Measurements from ENCODE around the gene SLC19A1.

SLC19A1 gene

DNA sequence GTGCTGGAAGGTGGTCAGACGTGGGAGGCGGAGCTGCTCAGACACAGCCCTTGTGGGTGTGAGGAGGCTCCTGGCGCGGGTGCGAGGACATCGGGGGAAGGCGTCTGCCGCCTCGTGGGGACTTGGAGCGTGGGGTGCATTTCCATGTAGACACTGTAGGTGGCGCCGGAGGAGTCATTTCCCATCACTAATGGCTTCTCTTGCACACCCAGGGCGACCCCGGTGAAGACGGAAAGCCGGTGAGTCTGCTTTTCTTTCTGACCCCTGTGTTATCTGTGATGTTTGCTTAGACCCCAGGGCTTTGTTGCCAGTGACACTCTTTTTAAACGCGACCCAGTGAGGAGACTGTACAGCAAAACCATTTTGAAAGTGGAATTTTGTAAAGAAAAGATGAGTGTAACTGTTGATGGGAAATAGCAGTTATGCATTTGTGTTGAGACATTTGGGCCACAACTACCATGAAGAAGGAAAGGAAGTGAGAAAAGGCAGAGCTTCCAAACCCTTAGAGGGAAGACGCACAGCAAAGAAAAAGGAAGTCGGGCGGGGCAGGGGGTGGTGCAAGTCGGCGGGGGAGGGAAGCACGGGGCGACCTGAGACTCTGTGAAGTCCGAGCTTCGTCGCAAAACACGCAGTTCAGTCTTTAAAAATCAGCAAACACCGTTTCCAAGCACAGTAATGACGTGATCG, 64.0 kb downstream of the SLC19A1 start:
- no peak for DNase-seq (ENCODE audit: low read depth)

DNA sequence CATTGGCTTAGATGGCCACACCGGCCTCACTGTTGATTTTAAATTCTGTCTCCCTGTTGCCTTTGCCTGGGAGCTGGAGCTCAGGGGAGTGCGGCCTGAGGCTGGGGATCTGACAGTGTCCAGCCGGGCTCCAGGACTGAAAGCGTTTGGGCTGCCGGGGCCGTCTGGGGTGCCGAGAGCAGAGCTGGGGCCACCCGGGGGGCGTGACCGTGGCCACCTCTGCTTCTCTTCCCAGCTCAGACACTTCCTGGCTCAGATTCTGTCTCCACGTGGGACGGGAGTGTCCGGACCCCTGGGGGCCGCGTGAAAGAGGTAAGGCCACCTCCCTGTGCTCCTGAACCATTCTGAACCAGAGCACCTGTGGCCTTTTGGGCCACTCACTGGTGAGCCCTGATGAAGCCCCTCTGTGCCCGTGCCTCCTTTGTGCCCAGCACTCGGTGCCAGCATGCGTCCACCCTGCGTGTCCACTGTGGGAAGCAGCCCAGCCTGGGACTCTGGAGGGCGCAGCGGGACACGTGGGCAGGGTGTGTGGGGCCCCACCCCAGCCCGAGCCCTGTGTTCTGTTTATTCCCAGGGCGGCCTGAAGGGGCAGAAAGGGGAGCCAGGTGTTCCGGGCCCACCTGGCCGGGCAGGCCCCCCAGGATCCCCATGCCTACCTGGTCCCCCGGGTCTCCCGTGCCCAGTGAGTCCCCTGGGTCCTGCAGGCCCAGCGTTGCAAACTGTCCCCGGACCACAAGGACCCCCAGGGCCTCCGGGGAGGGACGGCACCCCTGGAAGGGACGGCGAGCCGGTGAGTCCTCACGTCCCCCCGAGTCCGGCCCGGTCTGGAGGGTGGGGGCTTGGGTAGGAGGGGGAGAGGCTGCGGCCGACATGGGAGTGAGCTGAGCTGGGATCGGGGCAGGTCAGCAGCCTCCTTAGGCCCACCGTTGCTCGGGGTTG, 64.8 kb downstream of the SLC19A1 start:
- DNase-seq (ENCODE audit: low read depth): no peak

GRCh38 chr21:45476582-45476981, 65.7 kb downstream of the SLC19A1 start:
- no peak for DNase-seq (ENCODE audit: low read depth)

DNA sequence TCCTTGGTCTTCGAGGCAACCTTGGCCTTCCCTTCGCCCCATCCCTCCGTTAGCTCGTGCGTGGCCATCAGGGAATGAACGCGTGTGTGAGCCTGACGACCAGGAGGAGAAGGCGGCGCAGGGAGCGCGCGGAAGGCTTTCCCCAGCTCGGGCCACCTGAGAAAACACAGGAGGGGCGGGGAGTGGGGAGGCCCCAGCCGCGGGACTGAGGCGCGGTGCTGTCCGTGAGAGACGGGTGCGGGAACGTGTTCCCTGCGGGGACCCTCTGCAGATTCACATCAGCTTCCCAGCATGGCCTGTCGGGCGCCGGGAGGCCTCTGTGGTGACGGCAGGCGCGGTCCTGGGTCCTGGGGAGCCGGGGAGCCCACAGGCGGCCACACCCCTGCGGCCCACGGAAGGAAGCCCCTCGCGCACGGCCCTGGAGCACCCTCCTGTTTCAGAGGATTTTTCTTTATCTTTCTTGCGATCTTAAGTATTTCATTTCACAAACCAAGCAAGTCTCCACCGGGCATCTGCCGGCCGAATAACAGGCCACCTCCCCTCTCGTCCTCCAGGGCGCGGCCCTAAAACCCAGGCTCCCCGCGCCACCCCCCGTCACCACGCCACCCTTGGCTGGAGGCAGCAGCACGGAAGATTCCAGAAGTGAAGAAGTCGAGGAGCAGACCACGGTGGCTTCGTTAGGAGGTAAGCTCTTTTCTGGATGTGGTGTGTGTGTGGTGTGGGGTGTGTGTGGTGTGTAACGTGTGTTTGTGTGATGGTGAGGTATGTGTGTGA, 66.3 kb downstream of the SLC19A1 start:
- no peak for DNase-seq (ENCODE audit: low read depth)

DNA sequence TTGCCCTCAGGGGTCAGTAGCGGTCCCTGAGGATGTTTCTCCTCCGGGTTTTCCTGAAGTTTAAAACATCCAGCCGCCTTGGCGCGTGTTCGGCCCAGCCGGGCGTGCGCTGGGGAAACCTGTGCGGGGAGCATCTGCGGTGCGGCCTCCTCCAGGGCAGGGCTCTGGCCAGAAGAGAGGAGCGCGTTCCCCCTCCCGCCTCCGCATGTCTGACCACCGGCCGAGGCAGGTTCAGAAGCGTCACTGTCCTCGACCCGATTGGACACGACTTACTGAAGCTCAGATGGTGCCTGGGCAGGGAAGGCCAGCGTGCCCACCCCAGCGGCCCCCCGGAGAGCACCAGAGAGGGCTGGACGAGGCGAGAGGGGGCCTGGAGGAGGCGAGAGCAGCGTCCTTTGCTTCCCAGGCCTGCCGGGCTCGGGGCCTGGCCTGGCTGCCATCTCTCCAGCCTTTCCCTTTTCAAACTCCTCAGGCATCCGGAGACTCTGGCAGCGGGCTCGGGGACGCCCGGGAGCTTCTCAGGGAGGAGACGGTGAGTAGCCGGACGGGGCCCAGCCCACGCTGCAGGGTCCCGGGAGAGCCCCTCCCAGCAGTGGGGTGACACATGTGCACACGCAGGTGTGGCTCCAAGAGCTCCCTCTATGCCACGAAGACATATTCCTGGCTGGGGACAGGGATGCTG, 67.1 kb downstream of the SLC19A1 start:
- DNase-seq (ENCODE audit: low read depth): no peak

- DNase-seq (ENCODE audit: low read depth): no peak
Measured at GRCh38 chr21:45474323-45474950, 67.8 kb downstream of the SLC19A1 start.

- no peak for DNase-seq (ENCODE audit: low read depth)
Measured at GRCh38 chr21:45473496-45474322, 68.5 kb downstream of the SLC19A1 start.

- DNase-seq (ENCODE audit: low read depth): no peak
Measured at GRCh38 chr21:45472445-45473365, 69.5 kb downstream of the SLC19A1 start.

GRCh38 chr21:45471525-45472221, 70.6 kb downstream of the SLC19A1 start:
- no peak for DNase-seq (ENCODE audit: low read depth)

DNA sequence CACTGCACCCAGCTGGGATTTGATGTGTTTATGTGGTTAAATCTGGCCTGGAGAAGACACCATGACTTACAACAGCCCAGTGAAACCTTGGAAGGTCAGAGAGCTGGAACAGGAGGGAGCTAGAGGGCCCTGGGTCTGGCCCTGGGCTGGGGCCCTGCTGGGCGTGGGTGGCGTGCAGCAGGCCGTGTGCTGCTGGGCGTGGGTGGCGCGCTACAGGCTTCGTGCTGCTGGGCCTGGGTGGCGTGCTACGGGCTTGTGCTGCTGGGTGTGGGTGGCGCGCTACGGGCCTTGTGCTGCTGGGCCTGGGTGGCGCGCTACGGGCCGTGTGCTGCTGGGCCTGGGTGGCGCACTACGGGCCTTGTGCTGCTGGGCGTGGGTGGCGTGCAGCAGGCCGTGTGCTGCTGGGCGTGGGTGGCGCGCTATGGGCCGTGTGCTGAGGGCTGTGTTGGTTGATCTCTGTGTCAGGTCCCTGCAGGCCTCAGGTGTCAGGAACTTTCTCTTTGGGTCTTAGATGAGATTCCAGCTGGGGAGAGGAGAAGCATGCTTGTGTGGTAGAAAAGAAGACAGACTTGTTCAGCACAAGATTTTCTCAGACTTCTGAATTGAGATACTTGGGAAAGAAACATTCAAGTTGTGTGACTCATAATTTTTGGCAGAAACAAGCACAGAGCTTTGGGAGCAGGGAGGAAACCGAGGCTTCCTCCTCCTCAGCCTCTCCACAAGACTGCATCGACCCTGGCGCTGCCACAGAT, 71.3 kb downstream of the SLC19A1 start:
- peak; percentile 26 for DNase-seq (ENCODE audit: low read depth)

DNA sequence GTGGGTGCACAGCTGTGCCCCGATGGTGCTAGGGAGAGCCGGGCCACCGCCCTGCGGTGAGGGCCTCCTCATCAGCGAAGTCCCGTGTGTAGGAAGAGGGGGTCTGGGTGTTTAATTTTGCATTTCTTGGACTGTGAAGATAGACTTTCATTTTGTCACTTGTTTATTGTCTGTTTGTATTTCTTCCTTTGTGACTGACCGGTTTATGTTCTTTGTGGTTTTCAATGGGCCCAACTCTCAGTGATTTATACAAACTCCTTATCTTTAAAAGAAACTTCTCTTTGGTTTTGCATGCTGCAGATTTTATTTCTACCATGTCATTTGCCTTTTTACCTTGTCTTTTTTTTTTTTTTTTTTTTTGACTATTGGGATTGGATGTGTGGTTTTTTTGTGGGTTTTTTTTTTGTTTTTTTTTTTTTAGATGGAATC, 72.1 kb downstream of the SLC19A1 start:
- no peak for DNase-seq (ENCODE audit: low read depth)

GRCh38 chr21:45469273-45470086, 72.8 kb downstream of the SLC19A1 start:
- no peak for DNase-seq (ENCODE audit: low read depth)

DNA sequence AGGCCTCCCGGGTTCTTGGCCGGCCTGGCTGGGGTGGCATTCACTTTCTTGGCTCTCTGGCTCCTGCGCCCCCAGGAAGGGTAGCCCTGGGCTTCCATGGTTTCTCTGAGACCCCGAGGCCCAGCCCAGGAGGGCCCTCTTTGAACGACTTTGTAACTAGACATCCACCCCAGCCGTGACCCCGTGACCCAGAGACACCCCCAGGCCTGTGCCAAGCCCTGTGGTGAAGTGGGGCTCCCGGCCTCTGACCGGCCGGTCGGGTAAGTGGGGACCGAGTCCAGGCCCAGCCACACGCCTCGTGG, 73.3 kb downstream of the SLC19A1 start:
- DNase-seq (ENCODE audit: low read depth): no peak

GRCh38 chr21:45468051-45468970, 73.9 kb downstream of the SLC19A1 start:
- no peak for DNase-seq (ENCODE audit: low read depth)

DNA sequence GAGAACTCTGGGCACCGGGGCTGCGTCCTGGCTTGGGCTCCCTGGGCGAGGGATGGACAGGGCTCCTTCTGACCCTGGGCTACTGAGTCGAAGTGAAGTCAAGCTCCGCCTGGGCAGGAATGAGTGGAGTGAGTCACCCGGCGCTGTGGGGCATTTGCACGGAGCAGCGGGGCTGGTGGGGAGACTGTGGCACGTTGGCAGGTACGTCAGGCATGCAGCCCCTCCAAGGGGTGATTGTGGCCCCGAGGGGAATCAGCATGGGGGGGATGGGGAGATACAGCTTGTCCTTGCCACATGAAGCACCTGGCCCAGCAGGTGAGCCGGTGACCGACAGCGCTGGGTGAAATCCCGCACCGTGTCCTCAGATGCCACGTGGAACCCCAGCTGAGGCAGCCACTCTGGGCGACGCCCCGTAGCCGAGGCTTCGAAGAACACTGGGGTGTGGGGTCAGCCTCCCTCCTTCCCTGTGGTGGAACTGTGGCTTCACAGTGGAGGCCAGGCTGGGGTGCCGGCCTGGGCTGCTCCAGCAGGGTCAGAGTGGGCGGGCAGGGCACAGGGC, 74.9 kb downstream of the SLC19A1 start:
- DNase-seq (ENCODE audit: low read depth): no peak

Measured in HS-5 (cell line).